K562 (cell line): ENCODE data around the gene GLB1L3. TPM values are rescaled to one million over a fixed set of nuclear protein-coding genes. Genes with fewer than 3 reads are reported as not detected.

Experiments
- ATF7 ChIP-seq: fragments of 450-650 bp; IDR thresholded peaks from 2 replicates; pipeline ENCODE4 v1.7.1; 2014; ENCODE audit warnings: mild to moderate bottlenecking, moderate library complexity
- BHLHE40 ChIP-seq: IDR thresholded peaks from 2 replicates; pipeline ENCODE4 v1.6.1; 2011; ENCODE audit warnings: low read length, improper control_type of control experiment
- CBX2 ChIP-seq: fragments of 200-600 bp; sonication (generic); IDR thresholded peaks from one replicate; pipeline ENCODE4 v1.6.1; 2012; ENCODE audit warnings: mild to moderate bottlenecking, low read length, inconsistent platforms; ENCODE audit not compliant: insufficient read depth, poor library complexity, severe bottlenecking
- CREM ChIP-seq: IDR thresholded peaks from 2 replicates; pipeline ENCODE4 v1.6.1; 2014; ENCODE audit warnings: antibody characterized with exemption, low read depth
- ILF3 ChIP-seq: fragments of 450-650 bp; IDR thresholded peaks from 2 replicates; pipeline ENCODE4 v1.6.1; 2018; ENCODE audit warnings: antibody characterized with exemption, mild to moderate bottlenecking, moderate library complexity, borderline replicate concordance
- MTA3 ChIP-seq: fragments of 450-650 bp; formaldehyde crosslinking; IDR thresholded peaks from 2 replicates; pipeline ENCODE4 v1.6.1; 2017; ENCODE audit warnings: mild to moderate bottlenecking, borderline replicate concordance
- PML ChIP-seq: IDR thresholded peaks from 2 replicates; pipeline ENCODE4 v1.6.1; 2012; ENCODE audit warnings: low read length, inconsistent platforms
- RB1 ChIP-seq: fragments of 450-650 bp; IDR thresholded peaks from 2 replicates; pipeline ENCODE4 v1.6.1; 2017; ENCODE audit warnings: low read depth, mild to moderate bottlenecking
- RBM14 ChIP-seq: fragments of 200-400 bp; formaldehyde crosslinking; IDR thresholded peaks from 2 replicates; pipeline ENCODE4 v1.6.1; 2018; ENCODE audit warnings: low read depth, mild to moderate bottlenecking, low read length, moderate library complexity, borderline replicate concordance; ENCODE audit not compliant: insufficient read depth
- SMARCA5 ChIP-seq: fragments of 450-650 bp; IDR thresholded peaks from 2 replicates; pipeline ENCODE4 v1.6.1; 2016
- STAG1 ChIP-seq: sonication (generic); formaldehyde crosslinking; IDR thresholded peaks from 2 replicates; pipeline ENCODE4 v1.5.0; 2020; ENCODE audit warnings: missing genetic modification reagents, borderline replicate concordance
- YBX1 ChIP-seq: fragments of 450-650 bp; IDR thresholded peaks from 2 replicates; pipeline ENCODE4 v1.7.1; 2016; ENCODE audit warnings: mild to moderate bottlenecking
- ZBED1 ChIP-seq: IDR thresholded peaks from 2 replicates; pipeline ENCODE4 v1.6.1; 2014
- ZNF316 ChIP-seq: fragments of 450-650 bp; IDR thresholded peaks from 2 replicates; pipeline ENCODE4 v1.6.1; 2016
- polyA plus RNA-seq, 8 experiments: library from polyadenylated mRNA; depleted of rRNA in 4 of 8; stranded (reverse) in 5 of 8; unstranded in 3 of 8; fragments of >200 nt; fragmentation: Nextera tagmentation in 2 of 8; fragmentation: Illumina TruSeq in 1 of 8; extraction: Ambion mirVana in 2 of 8; extraction: Trizol in 1 of 8; gene quantifications; 2 replicates each; pipeline versions ENCODE4 v1.2.1 to v1.2.3, GENCODE V29; 2011 to 2014; ENCODE audit warnings: inconsistent platforms in 1 of 8, missing spikeins in 1 of 8
- total RNA-seq, 7 experiments: library from RNA; depleted of rRNA in 6 of 7; stranded (reverse); fragments of >200 nt in 6 of 7; fragmentation: Illumina TruSeq in 2 of 7; extraction: Trizol in 2 of 7; gene quantifications; 2 replicates each; pipeline versions ENCODE4 v1.2.1 to v1.2.3, GENCODE V29; 2011 to 2021; ENCODE audit warnings: low replicate concordance in 1 of 7
- TF ChIP-seq, protein P1 (sequence below): fragments of 450-650 bp; conservative IDR thresholded peaks from 2 replicates; pipeline ENCODE4 v1.6.1; 2016; ENCODE audit warnings: missing genetic modification characterization, low read depth, mild to moderate bottlenecking, control low read depth, missing compliant biosample characterization
- TF ChIP-seq, protein P2 (sequence below): sonication (generic); formaldehyde crosslinking; IDR thresholded peaks from 2 replicates; pipeline ENCODE4 v1.8.1; 2022; ENCODE audit warnings: missing genetic modification reagents
- TF ChIP-seq, protein P3 (sequence below): sonication (generic); formaldehyde crosslinking; IDR thresholded peaks from 2 replicates; pipeline ENCODE4 v1.8.1; 2023; ENCODE audit warnings: mild to moderate bottlenecking, missing genetic modification reagents
- TF ChIP-seq, protein P4 (sequence below), 2 experiments: IDR thresholded peaks; 2 replicates each; pipeline ENCODE4 v1.6.1; 2011; ENCODE audit warnings: borderline replicate concordance in 1 of 2, control low read depth in 1 of 2, low read depth in 1 of 2, low read length in 1 of 2, mild to moderate bottlenecking in 1 of 2, mixed read lengths in 1 of 2, moderate library complexity in 1 of 2; ENCODE audit not compliant: insufficient read depth in 1 of 2, insufficient read length in 1 of 2, poor library complexity in 1 of 2, severe bottlenecking in 1 of 2; ENCODE audit errors: extremely low read depth in 1 of 2

GLB1L3 gene
- total and polyA plus RNA-seq, 9 of the 15 experiments (the other 6 are each of a cell fraction or from before 2014, with no cell fraction given) = 0.18 to 3.3 (median 0.49) TPM

DNA sequence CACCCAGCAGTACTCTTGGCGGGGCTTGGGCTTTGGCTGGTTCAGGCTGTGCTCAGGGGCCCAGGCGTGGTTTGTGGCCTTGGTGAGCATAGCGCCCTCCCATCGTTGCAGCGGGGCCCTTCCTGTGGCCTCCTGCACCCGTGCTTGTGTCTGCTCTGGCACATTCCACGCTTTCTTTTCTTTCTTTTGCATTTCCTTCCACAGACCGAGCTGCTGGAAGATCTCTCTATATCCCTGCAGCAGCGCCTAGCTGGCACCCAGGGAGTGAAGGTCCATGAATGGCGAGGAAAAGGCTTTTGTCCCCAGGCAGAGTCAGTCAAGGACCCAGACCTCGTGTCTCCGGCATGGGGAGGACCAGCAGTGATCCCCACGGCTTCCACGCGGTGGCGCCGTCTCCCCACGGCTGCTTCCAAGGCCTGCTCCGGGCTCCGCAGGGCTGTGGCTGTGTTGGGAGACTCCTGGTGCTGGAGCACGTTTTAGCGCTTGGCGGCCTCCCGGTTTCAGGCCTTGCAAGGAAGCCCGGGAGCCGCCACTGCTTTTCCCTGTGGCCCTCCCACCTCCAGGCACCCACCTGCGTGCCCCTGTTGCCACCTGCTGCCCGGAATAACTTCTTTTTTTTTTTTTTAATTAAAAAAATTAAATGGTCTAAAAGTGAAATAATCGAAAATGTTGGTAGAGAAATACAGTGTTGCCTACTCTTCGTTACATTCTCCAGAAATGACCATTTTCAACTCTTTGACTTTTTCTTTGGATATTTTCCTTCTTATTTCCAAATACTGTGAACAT lies 84.1 kb downstream of the GLB1L3 start (continued):
- TF ChIP-seq, protein P1, sequence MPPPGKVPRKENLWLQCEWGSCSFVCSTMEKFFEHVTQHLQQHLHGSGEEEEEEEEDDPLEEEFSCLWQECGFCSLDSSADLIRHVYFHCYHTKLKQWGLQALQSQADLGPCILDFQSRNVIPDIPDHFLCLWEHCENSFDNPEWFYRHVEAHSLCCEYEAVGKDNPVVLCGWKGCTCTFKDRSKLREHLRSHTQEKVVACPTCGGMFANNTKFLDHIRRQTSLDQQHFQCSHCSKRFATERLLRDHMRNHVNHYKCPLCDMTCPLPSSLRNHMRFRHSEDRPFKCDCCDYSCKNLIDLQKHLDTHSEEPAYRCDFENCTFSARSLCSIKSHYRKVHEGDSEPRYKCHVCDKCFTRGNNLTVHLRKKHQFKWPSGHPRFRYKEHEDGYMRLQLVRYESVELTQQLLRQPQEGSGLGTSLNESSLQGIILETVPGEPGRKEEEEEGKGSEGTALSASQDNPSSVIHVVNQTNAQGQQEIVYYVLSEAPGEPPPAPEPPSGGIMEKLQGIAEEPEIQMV (tag) = no peak
- TF ChIP-seq ATF7 (no peak), ZNF316 (no peak), ZBED1 (no peak), RB1 (peak; percentile 71), ILF3 (no peak), SMARCA5 (no peak), CBX2 (no peak), CREM (peak; percentile 34; the same call in 1 of the 2 replicates), MTA3 (no peak), BHLHE40 (peak; percentile 68), STAG1 (peak; percentile 68; the same call in 1 of the 2 replicates), RBM14 (no peak), YBX1 (no peak), PML (no peak)
- TF ChIP-seq, protein P2, sequence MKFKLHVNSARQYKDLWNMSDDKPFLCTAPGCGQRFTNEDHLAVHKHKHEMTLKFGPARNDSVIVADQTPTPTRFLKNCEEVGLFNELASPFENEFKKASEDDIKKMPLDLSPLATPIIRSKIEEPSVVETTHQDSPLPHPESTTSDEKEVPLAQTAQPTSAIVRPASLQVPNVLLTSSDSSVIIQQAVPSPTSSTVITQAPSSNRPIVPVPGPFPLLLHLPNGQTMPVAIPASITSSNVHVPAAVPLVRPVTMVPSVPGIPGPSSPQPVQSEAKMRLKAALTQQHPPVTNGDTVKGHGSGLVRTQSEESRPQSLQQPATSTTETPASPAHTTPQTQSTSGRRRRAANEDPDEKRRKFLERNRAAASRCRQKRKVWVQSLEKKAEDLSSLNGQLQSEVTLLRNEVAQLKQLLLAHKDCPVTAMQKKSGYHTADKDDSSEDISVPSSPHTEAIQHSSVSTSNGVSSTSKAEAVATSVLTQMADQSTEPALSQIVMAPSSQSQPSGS = no peak
- TF ChIP-seq, protein P3, sequence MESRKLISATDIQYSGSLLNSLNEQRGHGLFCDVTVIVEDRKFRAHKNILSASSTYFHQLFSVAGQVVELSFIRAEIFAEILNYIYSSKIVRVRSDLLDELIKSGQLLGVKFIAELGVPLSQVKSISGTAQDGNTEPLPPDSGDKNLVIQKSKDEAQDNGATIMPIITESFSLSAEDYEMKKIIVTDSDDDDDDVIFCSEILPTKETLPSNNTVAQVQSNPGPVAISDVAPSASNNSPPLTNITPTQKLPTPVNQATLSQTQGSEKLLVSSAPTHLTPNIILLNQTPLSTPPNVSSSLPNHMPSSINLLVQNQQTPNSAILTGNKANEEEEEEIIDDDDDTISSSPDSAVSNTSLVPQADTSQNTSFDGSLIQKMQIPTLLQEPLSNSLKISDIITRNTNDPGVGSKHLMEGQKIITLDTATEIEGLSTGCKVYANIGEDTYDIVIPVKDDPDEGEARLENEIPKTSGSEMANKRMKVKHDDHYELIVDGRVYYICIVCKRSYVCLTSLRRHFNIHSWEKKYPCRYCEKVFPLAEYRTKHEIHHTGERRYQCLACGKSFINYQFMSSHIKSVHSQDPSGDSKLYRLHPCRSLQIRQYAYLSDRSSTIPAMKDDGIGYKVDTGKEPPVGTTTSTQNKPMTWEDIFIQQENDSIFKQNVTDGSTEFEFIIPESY (CRISPR knock-in tag) = peak; percentile 88
- TF ChIP-seq, protein P4, sequence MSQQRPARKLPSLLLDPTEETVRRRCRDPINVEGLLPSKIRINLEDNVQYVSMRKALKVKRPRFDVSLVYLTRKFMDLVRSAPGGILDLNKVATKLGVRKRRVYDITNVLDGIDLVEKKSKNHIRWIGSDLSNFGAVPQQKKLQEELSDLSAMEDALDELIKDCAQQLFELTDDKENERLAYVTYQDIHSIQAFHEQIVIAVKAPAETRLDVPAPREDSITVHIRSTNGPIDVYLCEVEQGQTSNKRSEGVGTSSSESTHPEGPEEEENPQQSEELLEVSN (IDR thresholded peaks at IDR 0.05; ENCODE audit: borderline replicate concordance in 1 of 2, extremely low read depth in 1 of 2, insufficient read depth in 1 of 2, insufficient read length in 1 of 2, low read depth in 1 of 2, low read length in 1 of 2, poor library complexity in 1 of 2, severe bottlenecking in 1 of 2) = peak; percentile 57 to 71
